Measurements from ENCODE around the gene SLC43A1.
A peak's percentile ranks its signal among the peaks of the same experiment; 100 is the strongest.

DNA sequence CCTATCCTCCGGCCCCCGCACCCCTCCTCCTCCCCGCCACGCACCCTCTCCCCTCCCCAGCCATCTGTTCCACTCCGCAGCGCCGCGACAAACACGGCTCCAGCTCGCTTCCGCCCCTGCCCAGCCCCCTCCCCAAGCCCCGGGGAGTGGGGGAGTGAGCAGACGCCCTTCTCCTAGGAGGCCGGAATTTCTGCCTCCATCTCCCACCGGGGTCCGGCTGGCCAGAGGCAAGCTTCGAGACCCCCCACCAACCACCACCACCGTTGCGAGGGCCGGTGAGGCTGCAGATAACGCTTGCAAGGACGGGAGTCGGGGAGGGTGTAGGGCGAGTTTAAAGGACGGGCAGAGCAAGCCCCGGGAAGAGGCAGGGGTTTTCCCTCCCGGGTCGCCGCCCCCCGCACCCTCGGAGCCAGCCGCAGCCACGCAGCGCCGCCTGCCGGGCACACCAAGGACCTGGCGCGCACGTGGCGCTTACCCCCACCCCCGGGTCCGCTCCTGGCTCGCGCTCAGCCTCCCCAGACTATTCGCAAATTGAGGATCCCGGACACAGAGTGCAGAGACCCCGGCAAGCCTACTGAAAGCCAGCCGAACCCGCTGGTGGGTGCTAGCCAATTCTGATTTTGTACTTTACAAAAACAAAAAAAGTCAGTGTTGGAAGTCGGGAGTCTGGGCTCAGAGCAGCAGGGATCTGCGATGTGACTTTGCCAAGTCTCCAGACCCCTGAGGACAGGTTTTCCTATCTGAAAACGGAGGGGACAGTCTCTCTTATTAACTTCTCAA lies 32.5 kb downstream of the SLC43A1 start:
- TF ChIP-seq YY1 (IDR thresholded peaks at IDR 0.05; ENCODE audit: low read depth) (no peak), RFX5 (IDR thresholded peaks at IDR 0.05; ENCODE audit: low read length) (no peak), CTCF (IDR thresholded peaks at IDR 0.05) (peak; percentile 72), MEF2A (IDR thresholded peaks at IDR 0.05; ENCODE audit: borderline replicate concordance, low read depth) (no peak), NRF1 (IDR thresholded peaks at IDR 0.05; ENCODE audit: low read depth, low read length) (no peak), TAF1 (IDR thresholded peaks at IDR 0.05; ENCODE audit: borderline replicate concordance, low read depth, low read length) (no peak)

Data from SK-N-SH (cell line).